A549 treated with Hydrocortisone at 1 μM for 4 hours (cell line): ENCODE data around the gene ABCC10. TPM values are rescaled to one million over a fixed set of nuclear protein-coding genes. Genes with fewer than 3 reads are reported as not detected.

Experiments used
- total RNA-seq: library from RNA; stranded (reverse); fragments of 200-300 nt; extraction: Qiagen RNA extraction; gene quantifications from 5 replicates; pipeline ENCODE4 v1.2.3, GENCODE V29; 2022

Gene ABCC10, protein sequence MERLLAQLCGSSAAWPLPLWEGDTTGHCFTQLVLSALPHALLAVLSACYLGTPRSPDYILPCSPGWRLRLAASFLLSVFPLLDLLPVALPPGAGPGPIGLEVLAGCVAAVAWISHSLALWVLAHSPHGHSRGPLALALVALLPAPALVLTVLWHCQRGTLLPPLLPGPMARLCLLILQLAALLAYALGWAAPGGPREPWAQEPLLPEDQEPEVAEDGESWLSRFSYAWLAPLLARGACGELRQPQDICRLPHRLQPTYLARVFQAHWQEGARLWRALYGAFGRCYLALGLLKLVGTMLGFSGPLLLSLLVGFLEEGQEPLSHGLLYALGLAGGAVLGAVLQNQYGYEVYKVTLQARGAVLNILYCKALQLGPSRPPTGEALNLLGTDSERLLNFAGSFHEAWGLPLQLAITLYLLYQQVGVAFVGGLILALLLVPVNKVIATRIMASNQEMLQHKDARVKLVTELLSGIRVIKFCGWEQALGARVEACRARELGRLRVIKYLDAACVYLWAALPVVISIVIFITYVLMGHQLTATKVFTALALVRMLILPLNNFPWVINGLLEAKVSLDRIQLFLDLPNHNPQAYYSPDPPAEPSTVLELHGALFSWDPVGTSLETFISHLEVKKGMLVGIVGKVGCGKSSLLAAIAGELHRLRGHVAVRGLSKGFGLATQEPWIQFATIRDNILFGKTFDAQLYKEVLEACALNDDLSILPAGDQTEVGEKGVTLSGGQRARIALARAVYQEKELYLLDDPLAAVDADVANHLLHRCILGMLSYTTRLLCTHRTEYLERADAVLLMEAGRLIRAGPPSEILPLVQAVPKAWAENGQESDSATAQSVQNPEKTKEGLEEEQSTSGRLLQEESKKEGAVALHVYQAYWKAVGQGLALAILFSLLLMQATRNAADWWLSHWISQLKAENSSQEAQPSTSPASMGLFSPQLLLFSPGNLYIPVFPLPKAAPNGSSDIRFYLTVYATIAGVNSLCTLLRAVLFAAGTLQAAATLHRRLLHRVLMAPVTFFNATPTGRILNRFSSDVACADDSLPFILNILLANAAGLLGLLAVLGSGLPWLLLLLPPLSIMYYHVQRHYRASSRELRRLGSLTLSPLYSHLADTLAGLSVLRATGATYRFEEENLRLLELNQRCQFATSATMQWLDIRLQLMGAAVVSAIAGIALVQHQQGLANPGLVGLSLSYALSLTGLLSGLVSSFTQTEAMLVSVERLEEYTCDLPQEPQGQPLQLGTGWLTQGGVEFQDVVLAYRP (N-terminal part only)
- 7.7 to 10.6 TPM (median 9.2 TPM) in 5 replicates for total RNA-seq

DNA sequence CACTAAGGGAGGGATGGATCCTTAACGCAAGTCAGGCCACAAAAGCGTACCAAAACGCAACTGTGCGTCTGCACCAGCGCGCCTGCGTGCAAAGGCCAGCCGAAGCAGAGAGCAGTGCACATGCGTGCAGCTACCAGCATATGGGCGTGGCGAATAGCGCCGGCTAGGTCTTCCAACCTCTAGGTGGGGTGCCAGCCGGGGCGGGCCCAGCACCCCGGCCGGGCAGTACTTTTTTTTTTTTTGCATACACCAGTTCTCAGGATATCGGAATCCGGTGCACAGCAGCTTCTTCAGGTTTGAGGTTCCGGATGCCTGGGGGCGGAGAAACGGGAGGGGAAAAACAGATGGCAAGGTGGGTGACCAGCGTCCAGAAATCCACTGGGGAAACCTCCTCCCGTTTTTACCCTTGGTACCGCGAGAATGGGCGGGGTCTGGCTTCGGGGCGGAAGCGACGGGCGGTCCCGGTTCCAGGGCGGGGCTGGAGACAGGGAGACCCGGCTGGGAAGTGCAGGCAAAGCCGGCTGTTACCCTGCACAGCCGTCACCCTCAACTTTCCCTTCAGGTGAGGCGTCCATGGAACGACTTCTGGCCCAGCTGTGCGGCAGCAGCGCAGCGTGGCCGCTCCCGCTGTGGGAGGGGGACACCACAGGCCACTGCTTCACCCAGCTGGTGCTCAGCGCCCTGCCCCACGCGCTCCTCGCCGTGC, at the start of gene ABCC10:
TSS of gene ABCC10 (plus strand) at position 136 of the 706 bp plus-strand sequence. CDS start at position 574, 438 bp downstream.

DNA sequence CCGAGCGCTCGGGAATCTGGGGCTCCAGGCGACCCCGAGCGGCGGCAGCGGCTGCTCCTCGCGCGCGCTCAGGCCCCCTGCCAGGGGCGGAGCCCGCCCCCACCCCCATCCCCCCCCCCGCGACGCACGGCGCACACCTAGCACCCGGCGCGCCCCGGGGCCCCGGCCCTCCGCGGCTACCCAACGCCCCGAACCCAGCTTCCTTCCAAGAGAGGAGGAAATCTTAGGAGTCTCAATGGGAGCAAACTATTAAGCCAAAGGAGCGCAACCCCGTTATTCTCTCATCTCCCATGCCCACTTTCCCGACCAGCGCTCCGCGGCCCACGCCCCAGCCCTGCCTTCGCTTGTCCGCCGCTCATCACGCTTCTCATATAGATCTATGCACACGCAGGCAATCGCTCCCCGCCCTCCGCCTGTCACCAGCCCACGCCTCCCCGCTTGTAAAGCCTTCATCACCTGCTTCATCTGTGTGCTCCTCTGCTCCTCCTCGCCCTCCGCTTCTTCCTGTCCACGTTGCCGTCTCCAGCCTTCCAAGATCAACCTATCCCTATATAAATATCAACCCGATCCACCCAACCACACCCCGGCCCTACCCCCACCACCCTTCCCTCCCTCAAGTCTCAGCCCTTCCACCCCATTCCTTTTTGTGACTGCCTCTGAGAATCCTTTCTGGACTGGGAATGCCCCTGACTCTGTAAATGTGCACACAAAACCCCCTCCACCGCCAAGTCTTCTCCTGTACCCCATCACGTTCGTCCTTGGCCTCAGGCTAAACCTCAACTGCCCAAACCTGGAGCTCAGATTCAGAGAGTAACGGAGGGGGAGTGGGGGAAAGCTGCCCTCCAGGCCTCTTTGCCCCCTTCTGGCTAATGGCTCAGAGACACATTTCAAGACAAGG, 28.4 kb downstream of the ABCC10 start, which contains the start of gene DLK2:
TSS of gene DLK2 (minus strand) at position 18 of the 898 bp plus-strand sequence. CDS start 723 bp downstream, outside the sequence.

DNA sequence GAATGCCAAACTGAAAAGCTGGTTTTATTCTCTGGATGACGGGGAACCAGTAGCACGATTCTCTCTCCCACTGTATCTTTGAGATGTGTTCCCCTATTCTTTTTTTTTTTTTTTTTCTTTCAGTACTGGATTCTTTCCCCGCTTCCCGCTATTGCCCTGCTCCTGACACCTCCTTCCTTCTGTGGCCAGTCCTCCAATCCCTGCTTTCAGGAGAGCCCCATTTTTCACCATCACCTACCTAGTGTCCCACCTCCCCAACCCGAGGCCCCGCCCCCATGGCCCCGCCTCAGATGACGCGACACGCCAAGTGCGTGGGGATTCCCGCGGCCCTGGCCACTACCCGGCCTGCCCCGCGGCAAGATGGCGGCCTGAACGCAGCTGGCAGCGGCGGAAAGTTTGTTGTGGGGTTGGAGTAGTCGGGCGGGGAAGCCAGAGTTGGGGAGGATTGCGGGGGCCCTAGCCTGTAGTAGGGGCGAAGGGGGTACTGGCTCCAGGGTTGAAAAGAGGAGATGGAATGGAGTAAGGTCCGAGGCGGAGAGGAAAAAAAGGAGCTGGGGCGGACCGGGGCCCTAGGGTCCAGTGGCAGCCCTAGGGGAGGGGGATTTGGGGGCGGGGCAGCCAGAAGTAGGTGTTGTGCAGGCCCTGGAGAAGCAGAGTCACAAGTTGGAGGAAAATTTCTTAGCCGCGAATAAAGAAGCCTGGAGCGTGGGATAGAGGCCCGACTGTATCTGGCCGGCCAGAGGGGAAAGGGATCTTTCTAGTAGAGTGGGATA, 50.1 kb downstream of the ABCC10 start, which contains the start of gene TJAP1:
TSS of gene TJAP1 (plus strand) at position 336 of the 773 bp plus-strand sequence. CDS start 21,432 bp downstream, outside the sequence.

Other genes starting within 250 kb of the ABCC10 start
- gene CUL9, start 245.3 kb upstream of the ABCC10 start, total RNA-seq: 7.7 to 9.5 TPM (median 8.8 TPM) in 5 replicates
- 64.3 to 99.4 TPM (median 97.9 TPM) in 5 replicates for gene DNPH1, start 198.1 kb upstream of the ABCC10 start, total RNA-seq
- gene TTBK1, start 184.1 kb upstream of the ABCC10 start, total RNA-seq: 0.05 to 0.07 TPM (median 0.06 TPM) in 5 replicates
- not detected in 5 replicates for gene SLC22A7, start 129.3 kb upstream of the ABCC10 start, total RNA-seq
- 0.31 to 0.45 TPM (median 0.37 TPM) in 4 of 5 replicates, not detected in the other for gene CRIP3, start 118.7 kb upstream of the ABCC10 start, total RNA-seq
- 3.6 to 6.7 TPM (median 5.0 TPM) in 5 replicates for gene ZNF318, start 57.9 kb upstream of the ABCC10 start, total RNA-seq
- gene DLK2, start 28.0 kb downstream of the ABCC10 start, total RNA-seq: 5.6 to 8.1 TPM (median 7.6 TPM) in 5 replicates
- 17.8 to 19.6 TPM (median 18.8 TPM) in 5 replicates for gene TJAP1, start 50.0 kb downstream of the ABCC10 start, total RNA-seq
- 0.71 to 1.4 TPM (median 1.1 TPM) in 5 replicates for gene LRRC73, start 82.8 kb downstream of the ABCC10 start, total RNA-seq
- 64.0 to 74.4 TPM (median 71.7 TPM) in 5 replicates for gene YIPF3, start 89.4 kb downstream of the ABCC10 start, total RNA-seq
- gene POLR1C, start 89.5 kb downstream of the ABCC10 start, total RNA-seq: 44.0 to 54.8 TPM (median 47.0 TPM) in 5 replicates
- gene XPO5, start 148.5 kb downstream of the ABCC10 start, total RNA-seq: 24.5 to 32.5 TPM (median 26.6 TPM) in 5 replicates
- gene POLH, start 148.6 kb downstream of the ABCC10 start, total RNA-seq: 7.6 to 11.6 TPM (median 10.3 TPM) in 5 replicates
- 13.9 to 19.2 TPM (median 18.4 TPM) in 5 replicates for gene GTPBP2, start 201.7 kb downstream of the ABCC10 start, total RNA-seq
- gene MAD2L1BP, start 208.3 kb downstream of the ABCC10 start, total RNA-seq: 33.7 to 38.3 TPM (median 36.7 TPM) in 5 replicates
- 0.14 to 0.33 TPM (median 0.17 TPM) in 5 replicates for gene RSPH9, start 217.5 kb downstream of the ABCC10 start, total RNA-seq